Measurements from ENCODE around the gene CLCF1.

Gene CLCF1

DNA sequence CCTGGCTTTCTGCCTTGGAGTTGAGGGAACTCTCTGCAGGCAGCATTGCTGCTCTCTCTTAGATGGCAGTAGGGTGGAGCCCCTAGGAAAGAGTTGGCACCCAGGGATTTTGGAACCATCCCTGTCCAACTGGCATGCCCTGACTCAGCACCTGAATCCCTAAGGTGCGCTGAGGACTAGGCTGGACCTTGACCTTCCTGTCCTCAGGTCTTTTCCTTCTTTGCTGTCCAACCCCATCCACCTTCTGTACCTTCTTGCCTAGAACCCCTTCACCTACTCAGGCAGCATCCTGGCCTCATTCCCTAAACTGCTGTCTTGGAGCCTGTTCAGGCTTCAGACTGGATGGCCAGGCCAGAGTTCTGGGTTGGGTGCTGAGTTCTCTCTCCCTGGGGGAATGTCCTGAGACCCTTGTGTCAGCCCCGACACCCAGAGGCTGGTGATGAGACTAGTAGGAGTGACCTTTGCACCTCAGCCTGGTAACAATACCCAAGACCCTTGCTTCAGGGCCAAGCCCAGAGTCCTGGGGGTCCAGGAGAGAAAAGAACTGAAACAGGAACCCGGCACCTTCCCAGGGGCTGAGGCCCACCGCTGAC, 17.5 kb downstream of the CLCF1 start:
- no peak for DNase-seq

DNA sequence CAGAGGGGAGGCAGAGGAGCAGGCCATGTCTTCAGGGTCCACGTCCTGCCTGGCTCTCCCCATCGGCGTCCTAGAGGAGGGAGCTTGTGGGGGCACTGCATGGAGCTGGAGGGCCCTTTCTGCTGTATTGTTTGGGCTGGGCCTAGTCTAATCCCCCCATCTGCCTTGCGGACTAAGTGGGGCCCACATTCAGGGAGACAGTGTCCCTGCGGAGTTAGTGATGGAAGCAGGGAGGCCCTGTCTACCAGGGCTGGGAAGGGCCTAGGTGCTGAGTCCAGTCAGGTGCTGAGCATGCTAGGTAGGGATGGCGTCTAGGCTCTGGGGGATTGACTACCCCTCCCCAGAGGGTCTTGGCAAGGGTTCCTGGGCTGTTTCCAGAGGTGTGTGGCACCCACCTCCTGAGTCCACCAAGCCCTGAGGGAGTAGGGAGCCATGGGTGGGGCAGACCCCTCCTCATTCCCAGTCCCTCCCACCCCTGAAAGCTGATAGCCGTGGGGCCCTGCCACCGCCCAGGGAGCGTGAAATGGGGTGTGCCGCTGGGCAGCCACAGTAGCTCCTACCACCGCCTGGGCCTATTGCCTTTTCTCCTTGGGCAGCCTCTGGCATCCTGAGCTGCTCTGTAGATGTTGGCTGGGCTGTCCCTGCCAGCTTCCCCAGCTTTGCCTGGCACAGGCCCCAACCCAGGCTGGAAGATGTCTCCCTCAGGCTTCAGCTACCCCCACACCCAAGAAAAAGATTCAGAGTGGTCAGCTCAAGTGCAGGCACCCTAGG, 18.2 kb downstream of the CLCF1 start:
- no peak for DNase-seq

- DNase-seq = peak; percentile 53
Observed at GRCh38 chr11:67354075-67355022, 19.0 kb downstream of the CLCF1 start.

GRCh38 chr11:67353317-67354074, 19.9 kb downstream of the CLCF1 start, which contains the start of gene POLD4:
TSS of gene POLD4 (minus strand) at chr11:67353546. CDS start at chr11:67353399, 147 bp downstream.
- DNase-seq = peak; percentile 88

DNA sequence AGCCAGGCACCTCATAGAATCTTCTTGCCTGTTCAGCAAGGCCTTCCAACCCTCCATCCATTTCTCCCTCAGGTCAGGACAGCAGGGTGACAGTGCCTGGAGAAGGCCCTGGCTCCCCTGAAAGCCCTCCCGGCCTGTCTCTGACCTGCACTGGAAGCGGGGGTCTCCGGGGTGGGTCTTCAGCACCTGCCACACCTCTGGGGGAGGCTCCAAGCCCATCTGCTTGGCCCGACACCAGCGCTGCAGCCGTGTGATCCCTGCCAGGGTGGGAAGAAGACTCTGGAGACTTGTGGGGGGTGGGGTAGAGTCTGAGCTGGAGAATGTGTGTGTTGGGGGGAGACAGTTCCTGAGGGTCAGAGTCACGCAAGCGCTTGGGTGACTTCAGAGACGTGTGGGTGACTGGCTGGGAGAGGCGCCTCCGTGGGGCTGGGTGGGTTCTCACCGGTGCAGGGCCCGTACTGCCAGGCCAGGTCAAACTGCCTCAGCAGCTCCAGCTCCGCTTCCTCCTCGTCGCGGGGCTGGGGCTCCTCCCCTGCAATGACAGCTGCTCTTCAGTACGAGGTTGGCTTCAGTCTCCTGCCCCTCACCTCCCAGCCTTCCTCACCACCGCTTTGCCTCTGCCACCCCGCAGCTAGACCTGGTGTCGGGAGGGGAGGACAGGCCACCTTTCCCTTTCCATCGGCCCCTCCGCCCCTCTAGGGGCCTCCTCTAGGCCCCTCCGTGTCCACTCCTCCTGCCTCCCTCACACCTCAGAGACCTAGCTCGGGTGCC, 20.7 kb downstream of the CLCF1 start:
- no peak for DNase-seq

DNA sequence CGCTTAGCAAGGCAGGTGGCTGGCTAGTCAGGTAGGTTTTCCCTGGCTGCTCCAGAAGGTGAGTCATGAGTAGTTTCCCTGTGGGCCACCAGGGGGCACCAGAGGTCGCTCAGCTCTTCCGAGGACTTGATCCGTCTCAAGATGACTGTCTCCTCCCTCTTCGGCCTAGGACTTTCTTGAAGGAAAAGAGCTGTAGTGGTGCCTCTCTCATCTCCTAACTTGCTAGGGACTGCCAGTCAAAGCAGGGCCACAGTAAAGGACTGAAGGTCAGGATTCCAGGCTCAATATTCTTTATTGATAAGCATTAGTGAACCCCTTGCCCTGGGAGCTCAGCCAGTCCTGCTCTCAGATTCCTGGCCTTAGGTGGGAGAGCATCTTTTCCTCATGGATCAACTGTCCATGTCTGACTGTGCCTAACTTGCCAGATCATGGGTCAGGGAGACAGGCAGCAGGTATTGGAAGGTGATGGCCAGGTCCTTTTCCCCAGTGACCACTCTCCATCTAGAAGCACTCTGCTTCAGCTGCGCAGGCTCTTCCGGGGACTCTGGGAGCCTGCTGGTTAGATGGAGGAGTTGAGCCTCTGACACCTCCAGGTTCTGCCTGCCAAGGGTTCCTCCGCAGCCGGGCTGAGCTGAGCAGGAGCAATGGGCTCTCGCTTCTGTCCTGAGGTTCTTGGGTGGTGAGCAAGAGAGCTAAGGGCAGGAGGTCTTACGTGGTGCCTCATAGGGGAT, 22.0 kb downstream of the CLCF1 start:
- peak; percentile 37 for DNase-seq

- DNase-seq = no peak
Observed at GRCh38 chr11:67349928-67350465, 23.4 kb downstream of the CLCF1 start.

GRCh38 chr11:67349457-67349856, 23.9 kb downstream of the CLCF1 start:
- DNase-seq = no peak

DNA sequence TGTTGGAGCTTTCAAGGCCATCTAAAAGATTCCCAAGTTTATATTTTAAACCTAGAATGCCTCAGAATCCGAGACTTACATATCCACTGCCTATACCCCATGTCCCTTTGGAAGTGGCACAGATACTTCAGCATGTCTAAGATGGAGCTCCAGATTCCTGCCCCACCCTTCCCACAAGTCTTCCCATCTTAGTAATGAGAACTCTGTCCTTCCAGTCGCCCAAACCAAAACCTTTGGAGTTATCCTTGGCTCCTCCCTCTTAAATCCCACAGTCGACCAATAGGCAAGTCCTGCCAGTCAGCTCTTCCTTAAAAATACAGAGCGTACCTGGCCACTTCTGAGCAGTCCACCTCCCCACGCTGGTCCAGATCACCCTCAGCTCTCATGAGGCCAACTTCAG, 24.4 kb downstream of the CLCF1 start:
- DNase-seq = no peak

- no peak for DNase-seq
Observed at GRCh38 chr11:67347964-67348749, 25.2 kb downstream of the CLCF1 start.

GRCh38 chr11:67345920-67346819, 27.2 kb downstream of the CLCF1 start:
- no peak for DNase-seq

- DNase-seq = no peak
Observed at GRCh38 chr11:67345247-67345919, 28.0 kb downstream of the CLCF1 start.

- DNase-seq = no peak
Observed at GRCh38 chr11:67344264-67344663, 29.1 kb downstream of the CLCF1 start.

- DNase-seq = no peak
Observed at GRCh38 chr11:67337257-67337656, 36.1 kb downstream of the CLCF1 start.

- no peak for DNase-seq
Observed at GRCh38 chr11:67332081-67332691, 41.2 kb downstream of the CLCF1 start.

DNA sequence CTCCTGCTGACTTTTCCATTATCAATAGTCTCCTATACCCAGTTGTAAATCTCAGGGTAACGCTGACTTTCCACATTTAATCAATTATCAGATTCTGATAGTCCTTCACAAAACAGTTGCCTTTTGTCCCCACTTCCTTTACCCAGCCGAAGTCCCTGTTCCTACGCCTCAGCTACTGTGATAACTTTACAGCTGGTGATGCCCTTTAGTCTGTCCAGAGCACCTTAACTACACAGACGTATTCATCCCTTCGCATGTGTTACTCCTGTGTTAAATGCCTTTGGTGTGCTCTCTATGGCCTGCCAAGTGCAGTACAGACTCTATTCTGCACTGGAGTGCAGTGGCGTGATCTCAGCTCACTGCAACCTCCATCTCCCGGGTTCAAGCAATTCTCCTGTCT, 49.9 kb downstream of the CLCF1 start:
- DNase-seq = no peak

DNA sequence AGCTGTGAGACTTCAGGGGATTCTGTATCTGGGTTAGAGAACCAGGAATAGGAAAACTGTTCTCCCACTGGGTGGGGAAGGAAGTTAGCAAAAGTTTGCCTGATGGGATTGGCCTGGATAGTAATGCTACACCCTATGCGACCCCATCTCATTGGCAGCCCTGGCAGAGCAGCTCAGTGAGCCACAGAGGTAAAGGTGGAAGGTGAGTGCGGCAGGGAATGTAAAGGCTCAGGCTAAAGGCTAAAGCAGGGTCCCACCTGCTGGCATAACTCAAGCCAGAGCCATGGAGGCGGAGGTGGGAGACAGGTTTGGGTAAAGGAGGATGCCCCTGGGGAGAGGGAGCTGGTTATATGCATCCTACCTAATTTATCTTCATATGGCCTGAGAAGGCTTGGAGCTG, 51.3 kb downstream of the CLCF1 start:
- DNase-seq = no peak
